D721Med (cell line): Measurements from ENCODE around the gene HNRNPM.
"Not testable (repeated sequence)": the region's sequence is repeated elsewhere in the genome, so short reads cannot be mapped to it uniquely, and the experiment has no call there.

ENCODE experiments used
- DNase-seq: peaks from one replicate; pipeline ENCODE4 v3.0.0; 2011; ENCODE audit warnings: low spot score; ENCODE audit not compliant: insufficient read length
- FAIRE-seq: peaks from 2 replicates; lab custom pipeline; 2011; peaks lifted over from hg19 to GRCh38; lab: Jason Lieb, UNC
- TF ChIP-seq, protein P1 (sequence below): IDR thresholded peaks from 2 replicates; pipeline ENCODE4 v1.5.1; 2012; ENCODE audit warnings: mild to moderate bottlenecking, control low read depth; ENCODE audit not compliant: insufficient read depth; ENCODE audit errors: missing control alignments

The HNRNPM gene

DNA sequence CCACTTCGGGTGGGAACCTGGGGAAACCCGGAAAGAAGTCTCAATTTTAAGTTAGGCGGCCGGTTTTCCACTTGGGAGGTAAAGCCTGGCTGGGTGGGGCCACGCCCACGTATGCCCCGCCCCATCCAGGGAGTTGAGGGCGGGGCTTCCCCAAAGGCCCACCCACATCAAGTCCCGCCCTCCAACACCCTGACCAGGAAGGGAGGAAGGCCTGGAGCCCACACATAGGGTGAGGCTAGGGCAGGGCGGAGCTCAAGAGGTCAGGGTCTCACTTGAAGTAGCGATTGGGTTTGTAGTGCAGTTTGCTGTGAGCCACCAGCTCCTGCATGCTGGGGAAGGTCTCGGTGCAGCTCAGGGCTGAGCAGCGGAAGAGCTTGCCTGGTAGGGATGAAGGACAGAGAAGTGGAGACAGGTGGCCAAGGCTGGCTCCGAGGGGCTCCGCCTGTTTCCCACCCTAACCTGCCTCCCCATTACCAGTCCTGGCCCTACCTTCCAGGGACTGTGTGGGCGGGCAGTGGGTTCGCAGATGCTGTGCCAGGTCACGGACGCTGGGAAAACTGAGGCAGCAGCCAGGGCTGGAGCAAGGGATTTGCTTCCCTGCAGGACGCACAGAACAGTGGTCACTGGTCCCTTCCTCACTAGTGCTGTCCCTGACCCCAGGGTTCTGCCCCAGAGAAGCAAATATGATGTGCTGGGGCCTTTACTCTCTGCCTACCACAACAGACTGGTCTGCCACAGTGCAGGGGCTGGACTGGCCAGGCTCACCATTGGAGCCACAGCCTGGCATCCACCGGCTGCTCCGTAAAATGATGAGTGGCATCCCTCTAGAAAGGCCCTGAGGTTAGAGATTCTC is 67.6 kb downstream of the HNRNPM start:
- no peak for DNase-seq
- TF ChIP-seq, protein P1, sequence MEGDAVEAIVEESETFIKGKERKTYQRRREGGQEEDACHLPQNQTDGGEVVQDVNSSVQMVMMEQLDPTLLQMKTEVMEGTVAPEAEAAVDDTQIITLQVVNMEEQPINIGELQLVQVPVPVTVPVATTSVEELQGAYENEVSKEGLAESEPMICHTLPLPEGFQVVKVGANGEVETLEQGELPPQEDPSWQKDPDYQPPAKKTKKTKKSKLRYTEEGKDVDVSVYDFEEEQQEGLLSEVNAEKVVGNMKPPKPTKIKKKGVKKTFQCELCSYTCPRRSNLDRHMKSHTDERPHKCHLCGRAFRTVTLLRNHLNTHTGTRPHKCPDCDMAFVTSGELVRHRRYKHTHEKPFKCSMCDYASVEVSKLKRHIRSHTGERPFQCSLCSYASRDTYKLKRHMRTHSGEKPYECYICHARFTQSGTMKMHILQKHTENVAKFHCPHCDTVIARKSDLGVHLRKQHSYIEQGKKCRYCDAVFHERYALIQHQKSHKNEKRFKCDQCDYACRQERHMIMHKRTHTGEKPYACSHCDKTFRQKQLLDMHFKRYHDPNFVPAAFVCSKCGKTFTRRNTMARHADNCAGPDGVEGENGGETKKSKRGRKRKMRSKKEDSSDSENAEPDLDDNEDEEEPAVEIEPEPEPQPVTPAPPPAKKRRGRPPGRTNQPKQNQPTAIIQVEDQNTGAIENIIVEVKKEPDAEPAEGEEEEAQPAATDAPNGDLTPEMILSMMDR: no peak
- FAIRE-seq: no peak

DNA sequence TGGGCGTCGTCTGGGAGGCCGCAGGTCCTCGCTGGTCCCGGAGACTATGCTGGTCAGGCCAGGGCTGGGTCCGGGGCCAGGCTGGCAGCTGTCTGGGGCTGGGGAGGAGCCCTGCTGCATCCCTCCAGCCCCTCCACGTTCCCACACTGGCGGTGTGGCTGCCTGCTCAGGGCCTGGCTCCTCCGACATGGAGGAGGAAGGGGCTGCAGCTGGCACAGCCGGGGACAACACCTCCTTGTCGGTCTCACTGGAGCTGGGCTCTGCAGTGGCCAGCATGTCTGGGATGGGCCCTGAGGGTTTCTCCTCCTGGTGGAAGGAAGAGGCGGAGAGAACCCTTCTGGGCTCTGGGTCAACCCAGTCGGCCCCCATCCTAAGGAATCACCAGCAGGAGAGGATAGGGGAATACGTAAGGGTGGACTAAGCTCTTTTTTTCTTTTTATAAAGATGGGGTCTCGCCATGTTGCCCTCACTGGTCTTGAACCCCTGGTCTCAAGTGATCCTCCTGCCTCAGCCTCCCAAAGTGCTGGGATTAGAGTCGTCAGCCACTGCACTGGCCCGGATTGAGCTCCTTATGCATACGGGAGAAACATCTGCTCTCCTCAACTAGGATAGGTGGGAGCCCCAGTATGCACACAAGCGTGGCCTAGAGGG is 68.4 kb downstream of the HNRNPM start:
- no peak for DNase-seq
- TF ChIP-seq, protein P1: no peak
- no peak for FAIRE-seq

DNA sequence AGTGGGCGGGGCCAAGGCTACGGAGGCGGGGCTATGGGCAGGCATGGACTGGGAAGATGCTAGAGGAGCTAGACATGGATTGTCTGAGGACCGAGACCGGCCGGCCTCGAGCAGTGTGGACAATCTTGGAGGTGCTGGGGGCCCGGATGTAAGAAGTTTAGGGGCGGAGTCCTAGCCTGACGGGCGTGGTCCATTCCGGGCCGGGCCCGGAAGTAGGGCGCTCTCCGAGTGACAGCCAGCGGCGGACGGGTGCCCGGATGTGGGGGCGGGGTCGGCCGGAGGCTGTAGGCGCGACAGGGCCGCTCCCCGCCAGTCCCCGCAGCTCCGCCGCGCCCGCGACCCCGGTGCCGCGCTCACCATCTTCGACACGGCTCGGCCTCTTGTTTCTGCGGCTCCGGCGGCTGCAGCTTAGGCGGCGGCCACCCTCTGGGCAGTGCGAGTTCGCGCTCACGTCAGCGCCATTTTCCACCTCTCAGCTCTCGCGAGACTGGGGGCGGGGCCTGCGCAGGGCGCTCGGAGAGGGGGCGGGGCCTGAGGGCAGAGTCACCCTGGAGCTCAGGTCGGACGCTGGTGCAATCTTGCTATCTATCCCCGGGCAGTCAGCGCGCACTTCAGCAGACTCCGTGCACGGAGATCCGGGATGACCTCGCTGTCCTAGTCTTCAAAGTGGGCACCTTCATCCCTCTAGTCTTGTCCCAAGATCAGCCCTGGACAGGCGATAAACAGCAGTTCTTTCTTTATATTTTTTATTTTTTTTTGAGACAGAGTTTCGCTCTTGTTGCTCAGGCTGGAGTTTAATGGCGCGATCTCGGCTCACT is 69.1 kb downstream of the HNRNPM start, which contains the start of gene ZNF414:
TSS of gene ZNF414 (minus strand) at position 481 of the 818 bp plus-strand sequence. CDS start at position 360, 121 bp downstream.
- no peak for FAIRE-seq
- peak; percentile 97 for DNase-seq
- TF ChIP-seq, protein P1: no peak

DNA sequence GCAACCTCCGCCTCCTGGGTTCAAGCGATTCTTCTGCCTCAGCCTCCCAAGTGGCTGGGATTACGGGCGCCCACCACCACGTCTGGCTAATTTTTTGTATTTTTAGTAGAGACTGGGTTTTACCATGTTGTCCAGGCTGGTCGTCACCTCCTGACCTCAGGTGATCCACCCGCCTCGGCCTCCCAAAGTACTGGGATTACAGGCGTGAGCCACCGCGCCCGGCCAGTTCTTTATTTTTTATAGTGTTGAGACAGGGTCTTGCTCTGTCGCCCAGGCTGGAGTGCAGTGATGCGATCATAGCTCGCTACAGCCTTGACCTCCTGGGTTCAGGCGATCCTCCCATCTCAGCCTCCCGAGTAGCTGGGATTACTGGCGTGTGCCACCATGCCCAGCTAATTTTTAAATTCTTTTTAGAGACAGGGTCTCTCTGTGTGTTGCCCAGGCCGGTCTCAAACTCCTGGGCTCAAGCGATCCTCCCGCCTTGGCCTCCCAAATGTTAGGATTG is 69.8 kb downstream of the HNRNPM start:
- not testable (repeated sequence) for DNase-seq, FAIRE-seq

DNA sequence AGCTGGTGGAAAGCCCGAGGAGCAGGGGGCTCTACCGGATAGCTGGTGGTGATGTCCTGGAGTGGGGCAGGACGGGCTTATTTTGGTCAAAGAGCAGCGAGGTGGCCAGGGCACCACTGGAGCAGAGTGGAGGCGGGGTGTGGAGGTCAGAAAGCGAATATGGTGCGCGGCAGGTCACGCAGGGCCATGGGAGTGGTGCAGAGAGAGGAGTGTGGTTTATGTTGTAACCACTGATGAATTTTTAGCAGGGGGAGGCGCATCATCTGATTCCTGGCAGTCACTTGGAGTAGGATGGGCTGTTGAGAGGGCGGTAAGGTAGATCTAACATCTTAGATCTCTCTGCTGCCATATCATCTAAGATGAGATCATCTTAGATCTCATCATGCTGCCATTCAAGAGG is 70.5 kb downstream of the HNRNPM start:
- DNase-seq: no peak
- TF ChIP-seq, protein P1: no peak
- no peak for FAIRE-seq

DNA sequence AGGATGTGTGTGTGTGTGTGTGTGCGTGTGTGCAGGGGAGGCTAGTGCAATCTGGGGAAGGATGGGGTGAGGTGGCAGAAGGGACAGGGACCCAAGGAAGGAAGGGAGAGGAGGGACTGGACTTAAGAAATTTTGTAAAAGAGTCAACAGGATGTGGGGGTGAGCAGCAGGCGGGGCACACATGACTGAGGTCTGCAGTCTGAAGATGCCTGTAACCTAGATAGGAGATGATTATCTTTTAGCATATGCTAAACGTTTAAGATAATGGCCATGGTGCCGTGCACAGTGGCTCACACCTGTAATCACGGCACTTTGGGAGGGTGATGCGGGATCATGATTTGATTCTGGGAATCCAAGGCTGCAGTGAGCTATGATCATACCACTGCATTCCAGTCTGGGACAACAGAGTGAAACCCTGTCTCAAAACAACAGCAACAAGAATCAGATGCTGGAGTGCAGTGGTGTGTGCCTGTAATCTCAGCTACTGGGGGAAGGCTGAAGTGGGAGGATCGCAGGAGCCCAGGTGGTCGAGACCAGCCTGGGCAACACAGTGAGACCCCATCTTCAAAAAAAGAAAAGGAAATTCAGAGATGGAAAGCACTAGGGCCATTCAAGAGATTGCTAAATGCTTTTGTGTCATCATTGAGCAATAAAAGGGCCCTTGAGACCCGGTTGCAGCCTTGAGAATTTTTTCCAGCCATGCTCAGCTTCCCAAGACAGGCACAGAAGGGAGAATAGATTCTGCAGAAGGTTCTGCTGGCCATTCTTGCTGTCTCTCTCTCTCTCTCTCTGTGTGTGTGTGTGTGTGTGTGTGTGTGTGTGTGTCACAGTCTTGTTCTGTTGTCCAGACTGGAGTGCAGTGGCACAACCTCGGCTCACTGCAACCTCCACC is 73.0 kb downstream of the HNRNPM start:
- FAIRE-seq (no peak), DNase-seq (no peak)

More for the DNA sequence above, 73.0 kb downstream of the HNRNPM start:
- TF ChIP-seq, protein P1: no peak
